Endodermal cell (in vitro differentiated cells): ENCODE measurements around the gene LCA5L. TPM values are rescaled to one million over a fixed set of nuclear protein-coding genes. Genes with fewer than 3 reads are reported as not detected.

Experiments
- DNase-seq: peaks from one replicate; pipeline ENCODE4 v3.0.0-alpha.2; 2017
- H3K27ac ChIP-seq: 2 replicates; pipeline ENCODE4 v1.5.1; 2013; ENCODE audit warnings: mild to moderate bottlenecking, low read depth, low read length, moderate library complexity
- H3K27me3 ChIP-seq: 2 replicates; pipeline ENCODE4 v1.6.1; 2013; ENCODE audit warnings: mild to moderate bottlenecking, low read length, moderate library complexity; ENCODE audit not compliant: insufficient read depth, control insufficient read depth, poor library complexity, severe bottlenecking
- H3K36me3 ChIP-seq: 2 replicates; pipeline ENCODE4 v1.7.0; 2013; ENCODE audit warnings: mild to moderate bottlenecking, low read length, moderate library complexity; ENCODE audit not compliant: control insufficient read depth, insufficient read depth
- H3K4me1 ChIP-seq: one replicate; pipeline ENCODE4 v1.7.0; 2013; ENCODE audit warnings: low read length; ENCODE audit not compliant: control insufficient read depth, insufficient read depth
- H3K4me3 ChIP-seq: 2 replicates; pipeline ENCODE4 v1.5.1; 2013; ENCODE audit warnings: mild to moderate bottlenecking, low read length, moderate library complexity
- H3K9ac ChIP-seq: 2 replicates; pipeline ENCODE4 v1.6.1; 2013; ENCODE audit warnings: mild to moderate bottlenecking, low read length, moderate library complexity; ENCODE audit not compliant: poor library complexity, severe bottlenecking; ENCODE audit errors: extremely low read depth
- H3K9me3 ChIP-seq: 2 replicates; pipeline ENCODE4 v1.6.1; 2013; ENCODE audit warnings: mild to moderate bottlenecking, low read length, moderate library complexity; ENCODE audit not compliant: control insufficient read depth
- H3K27ac Mint-ChIP-seq: 2 replicates; pipeline ENCODE4 v1.8.0; 2020; ENCODE audit warnings: mixed read lengths
- H3K27me3 Mint-ChIP-seq: 2 replicates; pipeline ENCODE4 v1.8.0; 2021; ENCODE audit warnings: mild to moderate bottlenecking, mixed read lengths; ENCODE audit not compliant: insufficient read depth
- H3K36me3 Mint-ChIP-seq: 2 replicates; pipeline ENCODE4 v1.8.0; 2020; ENCODE audit warnings: low read depth, mixed read lengths
- H3K4me1 Mint-ChIP-seq: 2 replicates; pipeline ENCODE4 v1.8.0; 2020; ENCODE audit warnings: mixed read lengths
- H3K4me3 Mint-ChIP-seq: 2 replicates; pipeline ENCODE4 v1.8.0; 2020; ENCODE audit warnings: mild to moderate bottlenecking, moderate library complexity, mixed read lengths
- H3K9me3 Mint-ChIP-seq: 2 replicates; pipeline ENCODE4 v1.8.0; 2020; ENCODE audit warnings: mild to moderate bottlenecking, mixed read lengths
- WGBS, 2 experiments: methylation state at CpG; one replicate each; pipeline versions ENCODE4 v1.1.5 to v1.1.7; 2013; ENCODE audit warnings: missing lambda C conversion rate in 2 of 2, mixed read lengths in 1 of 2; ENCODE audit not compliant: insufficient coverage in 1 of 2, insufficient read length in 1 of 2; 5-methylcytosine and 5-hydroxymethylcytosine counted together
- total RNA-seq, 2 donors: library from RNA; stranded (reverse); fragmentation: NEBNext Ultra II Directional in 1 of 2; extraction: Animal tissue kit (Norgen Biotek cat#: 25700) in 1 of 2; gene quantifications; 2 replicates in 1 of 2; 3 replicates in 1 of 2; pipeline ENCODE4 v1.2.1, GENCODE V29; 2021
- TF ChIP-seq, protein P1 (sequence below): fragments of 200-600 bp; sonication (generic); conservative IDR thresholded peaks from 2 replicates; pipeline ENCODE4 v1.5.0; 2021; ENCODE audit warnings: antibody characterized with exemption, mild to moderate bottlenecking

Gene LCA5L
- total RNA-seq, 2 donors from 2014 or later = 2.4 to 3.6 TPM

DNA sequence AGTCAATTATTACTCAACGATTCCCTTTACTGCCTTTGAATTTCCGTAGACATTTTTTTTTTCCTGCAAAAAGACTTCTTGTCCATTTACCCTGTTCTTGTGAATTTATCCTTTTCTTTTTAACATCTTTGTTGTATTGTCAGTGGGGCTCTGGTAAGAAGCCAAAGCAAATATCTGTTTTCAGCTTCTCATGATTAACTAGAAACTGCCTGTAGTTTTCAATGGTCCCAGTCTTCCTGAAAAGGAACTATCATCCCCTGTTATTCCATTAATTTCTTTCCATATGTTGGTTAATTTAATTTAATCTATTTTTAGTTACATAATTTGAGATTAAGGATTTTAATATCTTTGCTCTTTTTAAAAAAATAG lies 34.2 kb upstream of the LCA5L start:
- Mint-ChIP-seq H3K27me3 (no peaks in the 10 kb centered on the region), H3K4me1 (peaks cover 9% of the 10 kb centered on the region), H3K27ac (no peak overlapping the region), H3K4me3 (no peak overlapping the region), H3K9me3 (no peaks in the 10 kb centered on the region), H3K36me3 (peaks cover 11% of the 10 kb centered on the region)
- H3K27ac ChIP-seq = no peak overlapping the region
- TF ChIP-seq, protein P1, sequence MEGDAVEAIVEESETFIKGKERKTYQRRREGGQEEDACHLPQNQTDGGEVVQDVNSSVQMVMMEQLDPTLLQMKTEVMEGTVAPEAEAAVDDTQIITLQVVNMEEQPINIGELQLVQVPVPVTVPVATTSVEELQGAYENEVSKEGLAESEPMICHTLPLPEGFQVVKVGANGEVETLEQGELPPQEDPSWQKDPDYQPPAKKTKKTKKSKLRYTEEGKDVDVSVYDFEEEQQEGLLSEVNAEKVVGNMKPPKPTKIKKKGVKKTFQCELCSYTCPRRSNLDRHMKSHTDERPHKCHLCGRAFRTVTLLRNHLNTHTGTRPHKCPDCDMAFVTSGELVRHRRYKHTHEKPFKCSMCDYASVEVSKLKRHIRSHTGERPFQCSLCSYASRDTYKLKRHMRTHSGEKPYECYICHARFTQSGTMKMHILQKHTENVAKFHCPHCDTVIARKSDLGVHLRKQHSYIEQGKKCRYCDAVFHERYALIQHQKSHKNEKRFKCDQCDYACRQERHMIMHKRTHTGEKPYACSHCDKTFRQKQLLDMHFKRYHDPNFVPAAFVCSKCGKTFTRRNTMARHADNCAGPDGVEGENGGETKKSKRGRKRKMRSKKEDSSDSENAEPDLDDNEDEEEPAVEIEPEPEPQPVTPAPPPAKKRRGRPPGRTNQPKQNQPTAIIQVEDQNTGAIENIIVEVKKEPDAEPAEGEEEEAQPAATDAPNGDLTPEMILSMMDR = no peak
- H3K9ac ChIP-seq = no peak overlapping the region
- no peaks in the 10 kb centered on the region for H3K9me3 ChIP-seq
- 98 to 100% methylated on average over 2 of the region's 2 CpGs for WGBS, 2 experiments
- no peak for DNase-seq
- H3K4me3 ChIP-seq = no peak overlapping the region
- H3K4me1 ChIP-seq = no peaks in the 10 kb centered on the region
- no peaks in the 10 kb centered on the region for H3K36me3 ChIP-seq
- no peaks in the 10 kb centered on the region for H3K27me3 ChIP-seq

DNA sequence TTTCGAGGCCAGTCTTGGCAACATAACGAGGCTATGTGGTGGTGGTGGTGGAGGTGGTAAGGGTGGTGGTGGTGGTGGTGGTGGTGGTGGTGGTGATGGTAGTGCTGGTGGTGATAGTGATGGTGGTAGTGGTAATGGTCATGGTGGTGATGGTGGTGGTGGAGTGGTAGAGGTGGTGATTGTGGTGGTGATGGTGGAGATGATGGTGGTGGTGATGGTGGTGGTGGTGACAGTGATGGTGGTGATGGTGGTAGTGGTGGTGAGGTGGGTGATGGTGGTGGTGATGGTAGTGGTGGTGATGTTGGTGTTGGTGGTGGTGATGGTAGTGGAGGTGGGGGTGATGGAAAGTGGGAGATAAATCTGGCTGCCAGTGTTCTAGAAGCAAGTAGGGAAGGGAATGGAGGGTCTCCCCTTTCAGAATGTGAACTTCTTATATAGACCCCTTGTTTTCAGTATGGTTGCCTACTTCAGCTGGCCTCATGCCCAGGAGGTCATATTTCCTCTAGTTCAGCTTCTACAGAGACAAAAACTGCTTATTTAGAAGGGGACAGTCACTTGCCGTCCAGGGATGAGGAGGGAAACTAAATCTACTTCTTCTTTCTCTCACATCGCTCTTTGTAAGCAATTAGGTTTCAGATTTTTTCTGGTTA lies 33.7 kb upstream of the LCA5L start:
- H3K9me3 ChIP-seq = no peaks in the 10 kb centered on the region
- H3K9ac ChIP-seq = no peak overlapping the region
- peaks cover 11% of the 10 kb centered on the region for H3K36me3 Mint-ChIP-seq
- H3K4me3 ChIP-seq = no peak overlapping the region
- no peaks in the 10 kb centered on the region for H3K4me1 ChIP-seq
- no peaks in the 10 kb centered on the region for H3K27me3 Mint-ChIP-seq
- H3K9me3 Mint-ChIP-seq = no peaks in the 10 kb centered on the region
- no peaks in the 10 kb centered on the region for H3K36me3 ChIP-seq
- no peak for DNase-seq
- H3K27ac ChIP-seq = no peak overlapping the region
- H3K27me3 ChIP-seq = no peaks in the 10 kb centered on the region
- 95 to 100% methylated on average over 1 to 4 of the region's 4 CpGs for WGBS, 2 experiments
- TF ChIP-seq, protein P1 = no peak
- H3K4me3 Mint-ChIP-seq = no peak overlapping the region
- H3K4me1 Mint-ChIP-seq = peaks cover 9% of the 10 kb centered on the region
- H3K27ac Mint-ChIP-seq = no peak overlapping the region

DNA sequence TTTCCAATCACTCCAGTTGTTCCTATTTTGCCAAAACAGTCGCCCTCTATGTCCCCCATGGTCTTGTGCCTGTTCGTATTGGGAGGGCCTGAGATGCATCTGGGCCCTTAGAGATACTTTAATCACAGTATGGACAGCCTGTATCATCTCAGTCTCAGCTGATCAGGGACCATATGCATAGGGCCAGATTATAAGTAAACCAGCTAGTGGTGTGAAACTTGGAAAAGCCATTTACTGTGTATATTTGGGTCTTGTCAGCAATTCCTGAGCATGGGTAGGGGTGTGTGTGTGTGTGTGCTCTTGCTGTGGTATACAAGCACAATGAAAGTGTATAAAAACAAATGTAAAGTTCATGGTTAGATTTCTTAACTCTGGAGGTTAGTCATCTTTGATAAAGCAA lies 29.0 kb upstream of the LCA5L start:
- H3K27ac Mint-ChIP-seq = no peak overlapping the region
- H3K27me3 Mint-ChIP-seq = no peaks in the 10 kb centered on the region
- no peak overlapping the region for H3K4me3 Mint-ChIP-seq
- no peak for DNase-seq
- 96 to 100% methylated on average over 2 of the region's 2 CpGs for WGBS, 2 experiments
- Histone ChIP-seq H3K4me3 (no peak overlapping the region), H3K36me3 (no peaks in the 10 kb centered on the region), H3K4me1 (no peaks in the 10 kb centered on the region), H3K27ac (no peak overlapping the region), H3K27me3 (no peaks in the 10 kb centered on the region), H3K9ac (no peak overlapping the region), H3K9me3 (no peaks in the 10 kb centered on the region)
- TF ChIP-seq, protein P1 = no peak
- H3K9me3 Mint-ChIP-seq = no peaks in the 10 kb centered on the region
- peaks cover 11% of the 10 kb centered on the region for H3K36me3 Mint-ChIP-seq
- H3K4me1 Mint-ChIP-seq = peaks cover 9% of the 10 kb centered on the region
